GM18498 (cell line): ENCODE data around the gene PCSK4.
"Not testable (repeated sequence)": the region's sequence is repeated elsewhere in the genome, so short reads cannot be mapped to it uniquely, and the experiment has no call there.

Source experiments
- ATAC-seq: cut with Tn5 transposase; IDR thresholded peaks from one replicate; pipeline ENCODE4 v1.9.1; 2021; ENCODE audit warnings: mild to moderate bottlenecking, moderate library complexity; ENCODE audit not compliant: unreplicated experiment

Gene PCSK4

GRCh38 chr19:1522838-1523237 lies 32.7 kb upstream of the PCSK4 start:
- ATAC-seq, result no peak

GRCh38 chr19:1522061-1522460 lies 31.9 kb upstream of the PCSK4 start:
- ATAC-seq, result no peak

GRCh38 chr19:1521636-1522035 lies 31.5 kb upstream of the PCSK4 start:
- no peak for ATAC-seq

- no peak for ATAC-seq
Observed at GRCh38 chr19:1520203-1520780, 30.1 kb upstream of the PCSK4 start.

- ATAC-seq, result not testable (repeated sequence)
Observed at GRCh38 chr19:1519802-1520201, 29.7 kb upstream of the PCSK4 start.

- ATAC-seq, result no peak
Observed at GRCh38 chr19:1518471-1518870, 28.3 kb upstream of the PCSK4 start.

GRCh38 chr19:1516395-1516753 lies 26.2 kb upstream of the PCSK4 start:
- no peak for ATAC-seq

- no peak for ATAC-seq
Observed at GRCh38 chr19:1514986-1515721, 25.0 kb upstream of the PCSK4 start.

GRCh38 chr19:1514295-1514661 lies 24.1 kb upstream of the PCSK4 start:
- no peak for ATAC-seq

- ATAC-seq, result no peak
Observed at GRCh38 chr19:1513499-1514294, 23.5 kb upstream of the PCSK4 start.

- no peak for ATAC-seq
Observed at GRCh38 chr19:1512671-1513498, 22.7 kb upstream of the PCSK4 start, which contains the start of gene ADAMTSL5. Gene ADAMTSL5, minus strand, starts transcription at chr19:1513019. Its CDS starts 2,076 bp downstream, at chr19:1510943.

GRCh38 chr19:1511318-1512317 lies 21.5 kb upstream of the PCSK4 start:
- no peak for ATAC-seq

- no peak for ATAC-seq
Observed at GRCh38 chr19:1510807-1511206, 20.7 kb upstream of the PCSK4 start.

GRCh38 chr19:1510442-1510806 lies 20.3 kb upstream of the PCSK4 start:
- no peak for ATAC-seq

- ATAC-seq, result no peak
Observed at GRCh38 chr19:1509602-1510441, 19.7 kb upstream of the PCSK4 start.

GRCh38 chr19:1508507-1508856 lies 18.3 kb upstream of the PCSK4 start:
- no peak for ATAC-seq

- no peak for ATAC-seq
Observed at GRCh38 chr19:1507763-1508506, 17.8 kb upstream of the PCSK4 start.

GRCh38 chr19:1507192-1507660 lies 17.1 kb upstream of the PCSK4 start:
- ATAC-seq, result no peak
